Breast epithelium (tissue), 3 donors: ENCODE data around the gene TRMU.

Experiments
- CTCF ChIP-seq, 3 donors: fragments of 450-650 bp; IDR thresholded peaks; one replicate each; pipeline ENCODE4 v1.5.1; 2016 to 2017; ENCODE audit warnings: antibody characterized with exemption in 3 of 3, mild to moderate bottlenecking in 3 of 3, moderate library complexity in 3 of 3
- POLR2A ChIP-seq: fragments of 450-650 bp; IDR thresholded peaks from one replicate; pipeline ENCODE4 v1.6.1; 2016; ENCODE audit warnings: antibody characterized with exemption, mild to moderate bottlenecking, moderate library complexity
- POLR2AphosphoS5 ChIP-seq, 3 donors: sonication (generic); formaldehyde crosslinking; IDR thresholded peaks; one replicate each; pipeline ENCODE4 v1.6.1; 2017; ENCODE audit warnings: antibody characterized with exemption in 3 of 3

- TF ChIP-seq POLR2AphosphoS5 (IDR thresholded peaks at IDR 0.05) (no peak), CTCF (IDR thresholded peaks at IDR 0.05) (no peak), POLR2A (no peak)
These were observed 26.3 kb downstream of the TRMU start for GRCh38 chr22:46361826-46362202.
